Adrenal gland (tissue), 12 donors: Measurements from ENCODE around the gene USF2. TPM values are rescaled to one million over a fixed set of nuclear protein-coding genes. Genes with fewer than 3 reads are reported as not detected.
A peak's percentile ranks its signal among the peaks of the same experiment; 100 is the strongest.

Source experiments
- DNase-seq, 7 donors: peaks; one replicate each; pipeline ENCODE4 v3.0.0-alpha.2; 2019 to 2020
- H3K27ac ChIP-seq, 5 donors: fragments of 200-600 bp; sonication (generic) in 4 of 5; 1 replicate in 3 of 5; 2 replicates in 2 of 5; pipeline versions ENCODE4 v1.5.1 to v1.8.0; 2016 to 2020; ENCODE audit warnings: mild to moderate bottlenecking in 1 of 5
- H3K27me3 ChIP-seq: fragments of 200-600 bp; 2 replicates; pipeline ENCODE4 v1.8.0; 2021
- H3K36me3 ChIP-seq, 2 donors: fragments of 200-600 bp; replicated peaks in 1 of 2; 1 replicate in 1 of 2; 2 replicates in 1 of 2; pipeline versions ENCODE4 v1.5.1 to v1.8.0; 2018 to 2022
- H3K4me1 ChIP-seq, 2 donors: fragments of 200-600 bp; replicated peaks in 1 of 2; 1 replicate in 1 of 2; 2 replicates in 1 of 2; pipeline versions ENCODE4 v1.5.1 to v1.8.0; 2018 to 2021
- H3K4me3 ChIP-seq, 4 donors: fragments of 200-600 bp; sonication (generic) in 3 of 4; one replicate each; pipeline ENCODE4 v1.5.1; 2016 to 2018
- H3K9me3 ChIP-seq, 3 donors: fragments of 200-600 bp; sonication (generic) in 1 of 3; replicated peaks in 1 of 3; 1 replicate in 2 of 3; 2 replicates in 1 of 3; pipeline versions ENCODE4 v1.5.1 to v1.8.0; 2016 to 2021
- CTCF ChIP-seq, 6 experiments: fragments of 450-650 bp in 4 of 6; fragments of 200-600 bp in 2 of 6; sonication (generic) in 1 of 6; IDR thresholded peaks; 1 replicate in 5 of 6; 2 replicates in 1 of 6; pipeline versions ENCODE4 v1.5.1 to v1.8.0; 2016 to 2021; ENCODE audit warnings: antibody characterized with exemption in 6 of 6, mild to moderate bottlenecking in 2 of 6, moderate library complexity in 1 of 6
- POLR2A ChIP-seq, 2 donors: fragments of 450-650 bp; IDR thresholded peaks; one replicate each; pipeline ENCODE4 v1.6.1; 2017; ENCODE audit warnings: antibody characterized with exemption in 2 of 2, mild to moderate bottlenecking in 2 of 2, moderate library complexity in 1 of 2
- WGBS, 4 donors: extraction: QIAGEN DNeasy Blood & Tissue Kit in 2 of 4; methylation state at CpG; one replicate each; pipeline versions ENCODE4 v1.1.5 to v1.1.7; 2013 to 2017; 5-methylcytosine and 5-hydroxymethylcytosine counted together
- intact Hi-C, 2 donors: fragments of 100-400 bp; cut with DNase I; formaldehyde crosslinking; loops; one replicate each; pipeline versions ENCODE4 v1.14.1 to v1.15.0; 2022 to 2023
- polyA plus RNA-seq, 3 donors: library from polyadenylated mRNA; stranded (reverse); fragments of 200-250 nt in 2 of 3; fragments of 350-450 nt in 1 of 3; fragmentation: Illumina TruSeq in 1 of 3; extraction: RNeasy Lipid Tissue Mini Kit (QIAGEN cat#74804) in 1 of 3; gene quantifications; one replicate each; pipeline ENCODE4 v1.2.3, GENCODE V29; 2013 to 2014
- total RNA-seq, 9 donors: library from RNA; depleted of rRNA in 4 of 9; stranded (reverse); fragments of >200 nt in 4 of 9; fragments of 120-200 nt in 1 of 9; fragmentation: NEBNext Ultra II Directional in 1 of 9; extraction: Animal tissue kit (Norgen Biotek cat#: 25700) in 1 of 9; gene quantifications; one replicate each; pipeline versions ENCODE4 v1.1.0 to v1.2.4, GENCODE V29; 2013 to 2023
- donor health status: healthy with polysubstance abuse.
- donor health status: Bipolar disorder and iron deficiency.
- donor health status: DM: yes; HTN: yes; CAD: no.
- donor health status: DM: no; HTN: no; CAD: no.
- donor health status: DM: no; HTN: no; CAD: no.
- donor health status: DM: yes; HTN: yes; CAD: no.

The USF2 gene
- total and polyA plus RNA-seq, 12 donors: 50.6 to 302 (median 146) TPM

- no peaks in the 10 kb centered on the region for H3K36me3 ChIP-seq
- WGBS, 4 donors: 83 to 90% (median 86%) methylated on average over 7 to 9 of the region's 9 CpGs
- H3K4me1 ChIP-seq: peaks cover 26 to 37% of the 10 kb centered on the region in 2 donors
- no peak for TF ChIP-seq CTCF (IDR thresholded peaks at IDR 0.05)
- no peak for TF ChIP-seq POLR2A (IDR thresholded peaks at IDR 0.05)
- H3K9me3 ChIP-seq: no peaks in the 10 kb centered on the region
- no peak overlapping the region for H3K4me3 ChIP-seq
- no peak overlapping the region for H3K27ac ChIP-seq
- no peaks in the 10 kb centered on the region for H3K27me3 ChIP-seq
- no peak for DNase-seq
- intact Hi-C loops: no loop called here
These were observed 47.1 kb downstream of the USF2 start for GRCh38 chr19:35315883-35316282.

GRCh38 chr19:35316560-35316959 lies 47.8 kb downstream of the USF2 start:
- WGBS, 4 donors: 88 to 99% (median 95%) methylated on average over 8 to 9 of the region's 9 CpGs
- TF ChIP-seq CTCF (IDR thresholded peaks at IDR 0.05): no peak
- no peak for TF ChIP-seq POLR2A (IDR thresholded peaks at IDR 0.05)
- Histone ChIP-seq H3K36me3 (no peaks in the 10 kb centered on the region), H3K4me3 (no peak overlapping the region), H3K27me3 (no peaks in the 10 kb centered on the region), H3K9me3 (no peaks in the 10 kb centered on the region), H3K4me1 (peaks cover 26 to 37% of the 10 kb centered on the region in 2 donors), H3K27ac (no peak overlapping the region)
- DNase-seq: no peak
- intact Hi-C loops: no loop called here

GRCh38 chr19:35317464-35318043 lies 48.8 kb downstream of the USF2 start:
- DNase-seq: peak in 2 of 7 donors; percentile 36 to 60
- Histone ChIP-seq H3K4me3 (no peak overlapping the region), H3K9me3 (no peaks in the 10 kb centered on the region), H3K36me3 (no peaks in the 10 kb centered on the region), H3K27me3 (no peaks in the 10 kb centered on the region), H3K27ac (peak overlapping the region in 2 of 5 donors; percentile 17 to 52), H3K4me1 (peaks cover 26 to 37% of the 10 kb centered on the region in 2 donors)
- 66 to 80% (median 71%) methylated on average over 7 of the region's 7 CpGs for WGBS, 4 donors
- intact Hi-C loops: no loop called here
- TF ChIP-seq CTCF (IDR thresholded peaks at IDR 0.05) (no peak), POLR2A (IDR thresholded peaks at IDR 0.05) (no peak)

GRCh38 chr19:35318679-35319448 lies 50.1 kb downstream of the USF2 start:
- Histone ChIP-seq H3K4me3 (no peak overlapping the region), H3K27ac (peak overlapping the region; percentile 44 to 87 (median 52)), H3K27me3 (no peaks in the 10 kb centered on the region), H3K4me1 (peaks cover 17 to 27% of the 10 kb centered on the region in 2 donors), H3K9me3 (no peaks in the 10 kb centered on the region), H3K36me3 (no peaks in the 10 kb centered on the region)
- peak; percentile 94 to 100 (median 99) for DNase-seq
- TF ChIP-seq CTCF (IDR thresholded peaks at IDR 0.05) (no peak), POLR2A (IDR thresholded peaks at IDR 0.05) (peak in 1 of 2 donors; percentile 52)
- intact Hi-C loops: no loop called here
- 29 to 44% (median 33%) methylated on average over 6 to 16 of the region's 16 CpGs for WGBS, 4 donors
